DOHH2 (cell line): ENCODE data around the gene MRPS7.

Experiments used
- CTCF ChIP-seq: fragments of 200-600 bp; sonication (generic); IDR thresholded peaks from one replicate; pipeline ENCODE4 v1.5.1; 2014; ENCODE audit warnings: antibody characterized with exemption, mild to moderate bottlenecking, low read depth, low read length; ENCODE audit not compliant: poor library complexity, severe bottlenecking
- EZH2phosphoT487 ChIP-seq: fragments of 200-600 bp; sonication (generic); IDR thresholded peaks from 2 replicates; pipeline ENCODE4 v1.6.1; 2017; ENCODE audit warnings: borderline replicate concordance, mild to moderate bottlenecking, antibody characterized with exemption, low read length, moderate library complexity, mixed read lengths

- no peak for TF ChIP-seq EZH2phosphoT487
- TF ChIP-seq CTCF, result no peak
Observed at GRCh38 chr17:75252039-75252816, 9.5 kb upstream of the MRPS7 start.
